Thymus (tissue), 11 donors: ENCODE results near the gene SEPTIN2. TPM values are rescaled to one million over a fixed set of nuclear protein-coding genes. Genes with fewer than 3 reads are reported as not detected.
"Not testable (repeated sequence)": the region's sequence is repeated elsewhere in the genome, so short reads cannot be mapped to it uniquely, and the experiment has no call there.

ENCODE experiments used
- DNase-seq, 9 donors: peaks; one replicate each; pipeline ENCODE4 v3.0.0-alpha.2; 2013; ENCODE audit warnings: low spot score in 9 of 9, low read depth in 6 of 9, missing footprints in 1 of 9
- H3K27ac ChIP-seq, 2 donors: one replicate each; pipeline ENCODE4 v1.5.1; 2013; ENCODE audit warnings: control low read depth in 1 of 2, low read depth in 1 of 2, low read length in 1 of 2, mild to moderate bottlenecking in 1 of 2, moderate library complexity in 1 of 2
- H3K27me3 ChIP-seq, 2 donors: one replicate each; pipeline ENCODE4 v1.5.1; 2013; ENCODE audit warnings: low read length in 1 of 2; ENCODE audit not compliant: control insufficient read depth in 2 of 2, insufficient read depth in 1 of 2
- H3K36me3 ChIP-seq, 2 donors: one replicate each; pipeline ENCODE4 v1.5.1; 2013; ENCODE audit warnings: low read length in 1 of 2, mild to moderate bottlenecking in 1 of 2, moderate library complexity in 1 of 2; ENCODE audit not compliant: control insufficient read depth in 2 of 2, insufficient read depth in 2 of 2
- H3K4me1 ChIP-seq, 2 donors: one replicate each; pipeline ENCODE4 v1.5.1; 2013; ENCODE audit warnings: low read length in 2 of 2; ENCODE audit not compliant: control insufficient read depth in 2 of 2, insufficient read depth in 2 of 2
- H3K4me3 ChIP-seq, 2 donors: one replicate each; pipeline ENCODE4 v1.5.1; 2013; ENCODE audit warnings: low read length in 2 of 2, control low read depth in 1 of 2, mild to moderate bottlenecking in 1 of 2
- H3K9me3 ChIP-seq, 2 donors: one replicate each; pipeline ENCODE4 v1.5.1; 2013; ENCODE audit warnings: low read length in 1 of 2, mild to moderate bottlenecking in 1 of 2; ENCODE audit not compliant: control insufficient read depth in 2 of 2, insufficient read depth in 1 of 2
- WGBS: extraction: QIAGEN DNeasy Blood & Tissue Kit; methylation state at CpG from one replicate; pipeline ENCODE4 v1.1.7; 2013; 5-methylcytosine and 5-hydroxymethylcytosine counted together
- polyA plus RNA-seq: library from polyadenylated mRNA; stranded (reverse); fragments of 200-250 nt; gene quantifications from one replicate; pipeline ENCODE4 v1.2.3, GENCODE V29; 2013
- total RNA-seq: library from RNA; stranded (reverse); fragments of 120-200 nt; gene quantifications from one replicate; pipeline ENCODE4 v1.2.4, GENCODE V29; 2013
- donor health status: healthy.

Gene SEPTIN2
- total and polyA plus RNA-seq, 2 donors: 149 to 189 TPM

DNA sequence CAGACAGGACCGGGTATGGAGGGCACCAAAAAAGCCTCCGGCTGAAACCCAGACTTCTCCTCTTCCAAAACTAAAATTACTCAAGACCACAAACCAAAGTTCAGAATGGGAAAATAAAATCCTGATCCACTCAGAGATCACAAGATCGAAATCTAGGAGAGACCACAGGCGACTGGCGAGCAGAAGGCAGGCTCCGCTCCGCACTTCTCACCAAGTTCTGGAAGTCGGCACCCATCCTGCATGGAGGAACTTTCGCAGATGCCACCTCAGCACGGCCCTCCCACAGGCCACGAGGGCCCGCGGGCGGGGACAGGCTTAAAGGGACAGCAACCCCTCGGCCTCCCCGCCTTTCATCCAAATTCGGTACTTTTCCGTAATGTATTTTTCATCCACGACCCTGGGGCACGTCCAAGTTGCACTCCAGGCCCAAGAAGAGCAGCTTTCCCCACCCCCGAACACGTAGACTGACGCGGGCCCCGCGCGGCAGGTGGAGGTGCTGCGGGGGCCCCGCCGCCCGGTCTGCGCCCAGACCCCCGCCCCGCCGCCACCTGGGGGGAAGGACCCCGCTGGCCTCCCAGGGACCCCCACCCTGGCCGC is 43.9 kb upstream of the SEPTIN2 start:
- peak overlapping the region in 1 of 2 donors; percentile 54 for H3K27ac ChIP-seq
- WGBS: 1% methylated on average over 37 of the region's 37 CpGs
- peaks cover 2 to 17% of the 10 kb centered on the region in 2 donors for H3K27me3 ChIP-seq
- DNase-seq: peak in 3 of 9 donors; percentile 22 to 48 (median 27)
- peak overlapping the region; percentile 44 to 64 for H3K4me3 ChIP-seq
- peaks cover 3 to 5% of the 10 kb centered on the region in 2 donors for H3K36me3 ChIP-seq
- peaks cover 3 to 28% of the 10 kb centered on the region in 2 donors for H3K4me1 ChIP-seq
- no peaks in the 10 kb centered on the region for H3K9me3 ChIP-seq

- Histone ChIP-seq H3K36me3 (peaks cover 3 to 5% of the 10 kb centered on the region in 2 donors), H3K27me3 (peaks cover 2 to 17% of the 10 kb centered on the region in 2 donors), H3K4me1 (peaks cover 3 to 28% of the 10 kb centered on the region in 2 donors), H3K27ac (peak overlapping the region in 1 of 2 donors; percentile 54), H3K9me3 (no peaks in the 10 kb centered on the region), H3K4me3 (peak overlapping the region; percentile 25 to 64)
- WGBS: 2% methylated on average over 102 of the region's 102 CpGs
- peak in 4 of 9 donors; percentile 16 to 43 (median 20) for DNase-seq
Observed at GRCh38 chr2:241272303-241273209, 43.2 kb upstream of the SEPTIN2 start.

GRCh38 chr2:241273210-241274020 is 42.3 kb upstream of the SEPTIN2 start:
- Histone ChIP-seq H3K4me1 (peaks cover 3 to 28% of the 10 kb centered on the region in 2 donors), H3K27ac (no peak overlapping the region), H3K36me3 (peaks cover 0 to 3% of the 10 kb centered on the region in 2 donors), H3K27me3 (peaks cover 2 to 17% of the 10 kb centered on the region in 2 donors), H3K9me3 (no peaks in the 10 kb centered on the region), H3K4me3 (peak overlapping the region; percentile 25 to 64)
- DNase-seq: no peak
- WGBS: 82% methylated on average over 21 of the region's 21 CpGs

DNA sequence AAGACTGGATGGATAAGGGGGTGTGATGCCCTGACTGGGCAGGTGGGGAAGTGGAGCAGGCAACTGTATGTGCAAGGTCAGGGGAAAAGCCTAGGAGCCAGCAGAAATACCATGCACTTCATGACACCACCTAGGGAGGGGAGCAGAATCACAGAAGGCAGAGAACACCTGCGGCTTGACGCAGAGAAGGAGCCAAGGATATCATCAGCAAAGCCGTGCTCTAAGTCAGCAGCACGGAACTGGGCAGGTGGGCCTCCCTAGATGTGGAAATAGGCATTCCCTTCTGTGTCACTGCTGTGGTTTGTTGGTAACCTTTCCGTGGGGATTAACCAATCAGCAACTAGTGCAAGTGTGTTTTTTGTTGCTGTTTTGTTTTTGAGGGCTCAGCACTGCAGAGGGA is 41.6 kb upstream of the SEPTIN2 start:
- H3K27ac ChIP-seq: no peak overlapping the region
- peaks cover 2 to 17% of the 10 kb centered on the region in 2 donors for H3K27me3 ChIP-seq
- peaks cover 3 to 28% of the 10 kb centered on the region in 2 donors for H3K4me1 ChIP-seq
- peak in 2 of 9 donors; percentile 17 to 43 for DNase-seq
- no peaks in the 10 kb centered on the region for H3K9me3 ChIP-seq
- WGBS: 84% methylated on average over 5 of the region's 5 CpGs
- no peak overlapping the region for H3K4me3 ChIP-seq
- peaks cover 0 to 2% of the 10 kb centered on the region in 2 donors for H3K36me3 ChIP-seq

GRCh38 chr2:241275504-241275903 is 40.2 kb upstream of the SEPTIN2 start:
- peaks cover 2 to 17% of the 10 kb centered on the region in 2 donors for H3K27me3 ChIP-seq
- H3K27ac ChIP-seq: no peak overlapping the region
- 97% methylated on average over 1 of the region's 1 CpG for WGBS
- no peak overlapping the region for H3K4me3 ChIP-seq
- no peaks in the 10 kb centered on the region for H3K9me3 ChIP-seq
- H3K4me1 ChIP-seq: peaks cover 3 to 27% of the 10 kb centered on the region in 2 donors
- DNase-seq: no peak
- no peaks in the 10 kb centered on the region for H3K36me3 ChIP-seq

DNA sequence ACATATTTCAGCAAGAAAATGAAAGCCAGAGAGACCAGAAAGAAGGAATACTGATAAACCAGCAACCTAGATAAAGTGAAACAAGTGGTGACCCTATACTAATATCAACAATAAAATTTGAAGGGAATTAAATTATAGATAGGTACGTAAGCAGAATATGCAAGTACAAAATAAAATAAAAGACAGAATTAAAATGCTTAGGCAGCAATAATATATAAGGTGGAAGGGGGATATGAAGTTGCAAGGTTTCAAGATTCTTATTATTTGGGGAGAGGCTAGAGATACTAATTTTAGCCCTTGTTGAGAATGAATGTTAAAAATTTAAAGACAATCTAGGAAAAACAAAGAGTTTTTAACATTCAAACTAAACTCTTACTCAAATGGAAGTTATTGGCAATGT is 39.8 kb upstream of the SEPTIN2 start:
- peaks cover 3 to 25% of the 10 kb centered on the region in 2 donors for H3K4me1 ChIP-seq
- WGBS: 98% methylated on average over 1 of the region's 1 CpG
- no peak for DNase-seq

GRCh38 chr2:241278306-241278705 is 37.4 kb upstream of the SEPTIN2 start:
- not testable (repeated sequence) for DNase-seq
- WGBS: over 99% methylated on average over 7 of the region's 7 CpGs

More for the DNA sequence above, 39.8 kb upstream of the SEPTIN2 start:
- no peaks in the 10 kb centered on the region for H3K9me3 ChIP-seq
- no peak overlapping the region for H3K4me3 ChIP-seq
- no peaks in the 10 kb centered on the region for H3K36me3 ChIP-seq
- no peak overlapping the region for H3K27ac ChIP-seq
- peaks cover 2 to 17% of the 10 kb centered on the region in 2 donors for H3K27me3 ChIP-seq

DNA sequence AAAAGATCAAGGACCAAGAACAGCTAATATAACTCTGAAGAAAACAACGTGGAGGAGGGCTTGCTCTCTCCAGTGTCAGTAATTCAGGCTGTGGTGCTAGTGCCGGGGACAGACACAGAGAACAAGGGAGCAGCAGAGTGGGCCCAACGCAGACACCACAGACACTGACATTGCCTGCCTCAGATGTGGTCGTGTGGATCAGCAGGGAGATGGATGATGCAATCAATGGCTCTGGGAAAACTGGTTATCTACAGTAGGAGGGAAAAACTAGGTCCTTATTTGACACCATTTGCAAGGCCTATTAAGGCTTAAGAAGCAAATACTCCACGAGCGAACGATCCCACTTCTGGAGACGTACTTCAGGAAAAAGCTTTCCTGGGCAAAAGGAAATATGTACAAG is 36.3 kb upstream of the SEPTIN2 start:
- WGBS: 91% methylated on average over 8 of the region's 8 CpGs

More at GRCh38 chr2:241278306-241278705, 37.4 kb upstream of the SEPTIN2 start:
- H3K36me3 ChIP-seq, H3K4me3 ChIP-seq, H3K9me3 ChIP-seq, H3K27me3 ChIP-seq, H3K27ac ChIP-seq: not testable (repeated sequence)
- peaks cover 0 to 15% of the 10 kb centered on the region in 2 donors for H3K4me1 ChIP-seq

More for the DNA sequence above, 36.3 kb upstream of the SEPTIN2 start:
- Histone ChIP-seq H3K4me3 (no peak overlapping the region), H3K27ac (no peak overlapping the region), H3K27me3 (no peaks in the 10 kb centered on the region), H3K9me3 (no peaks in the 10 kb centered on the region), H3K4me1 (peaks cover 0 to 4% of the 10 kb centered on the region in 2 donors), H3K36me3 (no peaks in the 10 kb centered on the region)
- DNase-seq: no peak
